K562 (cell line): ENCODE results near the gene PRTN3. TPM values are rescaled to one million over a fixed set of nuclear protein-coding genes. Genes with fewer than 3 reads are reported as not detected.

Source experiments
- ATAC-seq: fragments of 200-7000 bp; cut with Tn5 transposase; 3 replicates; pipeline ENCODE4 v1.9.1; 2020; ENCODE audit warnings: moderate library complexity
- BruUV-seq: library from RNA; stranded (reverse); fragments of 400-500 nt; replicated peaks from 2 replicates; lab custom pipeline; 2021; lab: Mats Ljungman, UMichigan
- CTCF ChIA-PET: fragments of 300-600 bp; formaldehyde crosslinking; extraction: SDS; loops from one replicate; lab custom pipeline; 2021; ENCODE audit warnings: low intra/inter-chr PET ratio; lab: Yijun Ruan, JAX
- POLR2A ChIA-PET: fragments of 300-600, 350-650 bp; sonication (Branson Sonifier 250); formaldehyde crosslinking; extraction: SDS; loops from one replicate; lab custom pipeline; 2021; ENCODE audit warnings: antibody characterized with exemption, inconsistent platforms; lab: Yijun Ruan, JAX
- DNase-seq, 4 experiments: peaks; one replicate each; pipeline versions ENCODE4 v3.0.0 to v3.0.0-alpha.2; 2011 to 2018; ENCODE audit warnings: low spot score in 3 of 4, mixed read lengths in 3 of 4; ENCODE audit errors: extremely low read depth in 1 of 4
- FAIRE-seq: peaks from 2 replicates; lab custom pipeline; 2011; peaks lifted over from hg19 to GRCh38; lab: Jason Lieb, UNC
- H2AFZ ChIP-seq: 2 replicates; pipeline ENCODE4 v1.6.0; 2011; ENCODE audit warnings: low read depth, low read length, control low read depth, inconsistent platforms
- H3K27ac ChIP-seq: fragments of 200-600 bp; 3 replicates; pipeline ENCODE4 v1.8.0; 2011; ENCODE audit warnings: low read depth, mild to moderate bottlenecking, control low read depth, inconsistent platforms, low read length, moderate library complexity, mixed read lengths; ENCODE audit errors: extremely low read depth
- H3K27me3 ChIP-seq, 2 experiments: fragments of 300-600 bp in 1 of 2; 2 replicates in 1 of 2; 3 replicates in 1 of 2; pipeline versions ENCODE4 v1.6.0 to v1.8.0; 2011; ENCODE audit warnings: inconsistent platforms in 2 of 2, low read length in 2 of 2, mild to moderate bottlenecking in 1 of 2, mixed read lengths in 1 of 2, moderate library complexity in 1 of 2; ENCODE audit not compliant: control insufficient read depth in 2 of 2, insufficient read depth in 2 of 2
- H3K36me3 ChIP-seq: fragments of 300-600 bp; 3 replicates; pipeline ENCODE4 v1.8.0; 2011; ENCODE audit warnings: mild to moderate bottlenecking, low read length, inconsistent platforms; ENCODE audit not compliant: control insufficient read depth, insufficient read depth
- H3K4me1 ChIP-seq, 2 experiments: fragments of 200-600 bp in 1 of 2; replicated peaks in 1 of 2; 2 replicates in 1 of 2; 3 replicates in 1 of 2; pipeline versions ENCODE4 v1.5.1 to v1.8.0; 2011; ENCODE audit warnings: inconsistent platforms in 2 of 2, low read length in 2 of 2, mild to moderate bottlenecking in 1 of 2, mixed read lengths in 1 of 2, moderate library complexity in 1 of 2; ENCODE audit not compliant: control insufficient read depth in 2 of 2, insufficient read depth in 2 of 2
- H3K4me2 ChIP-seq: 2 replicates; pipeline ENCODE4 v1.6.1; 2011; ENCODE audit warnings: low read length, control low read depth, inconsistent platforms, mixed read lengths; ENCODE audit not compliant: insufficient read depth
- H3K4me3 ChIP-seq: fragments of 200-600 bp; sonication (generic), shearing (Covaris generic); 2 replicates; pipeline ENCODE4 v1.5.1; 2016; ENCODE audit warnings: control low read depth, inconsistent platforms
- H3K79me2 ChIP-seq: fragments of 200-600 bp; 3 replicates; pipeline ENCODE4 v1.8.0; 2011; ENCODE audit warnings: low read length, inconsistent platforms; ENCODE audit not compliant: control insufficient read depth, insufficient read depth
- H3K9ac ChIP-seq, 2 experiments: 2 replicates each; pipeline versions ENCODE4 v1.6.0 to v1.6.1; 2011; ENCODE audit warnings: low read depth in 2 of 2, low read length in 2 of 2, control low read depth in 1 of 2, inconsistent platforms in 1 of 2, mild to moderate bottlenecking in 1 of 2, mixed read lengths in 1 of 2; ENCODE audit not compliant: insufficient read depth in 1 of 2
- H3K9me1 ChIP-seq: one replicate; pipeline ENCODE4 v1.6.0; 2011; ENCODE audit warnings: inconsistent platforms, mild to moderate bottlenecking, low read length, moderate library complexity; ENCODE audit not compliant: control insufficient read depth, insufficient read depth
- H3K9me3 ChIP-seq: replicated peaks from 2 replicates; pipeline ENCODE4 v1.5.1; 2011; ENCODE audit warnings: low read depth, low read length, inconsistent platforms; ENCODE audit not compliant: control insufficient read depth, insufficient read depth
- H4K20me1 ChIP-seq: replicated peaks from 2 replicates; pipeline ENCODE4 v1.6.1; 2011; ENCODE audit warnings: low read length, inconsistent platforms, mixed read lengths; ENCODE audit not compliant: control insufficient read depth, insufficient read depth
- ATF4 ChIP-seq: fragments of 450-650 bp; formaldehyde crosslinking; IDR thresholded peaks from 2 replicates; pipeline ENCODE4 v1.4.0; 2022; ENCODE audit warnings: mild to moderate bottlenecking, moderate library complexity
- BRCA1 ChIP-seq, 2 experiments: fragments of 450-650 bp in 1 of 2; sonication (generic) in 1 of 2; formaldehyde crosslinking in 1 of 2; IDR thresholded peaks; 2 replicates each; pipeline versions ENCODE4 v1.5.0 to v1.6.1; 2017 to 2020; ENCODE audit warnings: mild to moderate bottlenecking in 1 of 2, missing genetic modification reagents in 1 of 2
- CHD1 ChIP-seq: fragments of 200-600 bp; sonication (generic); IDR thresholded peaks from one replicate; pipeline ENCODE4 v1.6.1; 2012; ENCODE audit warnings: mild to moderate bottlenecking, moderate library complexity, low read length, inconsistent platforms
- CREB1 ChIP-seq, 2 experiments: sonication (generic) in 1 of 2; formaldehyde crosslinking in 1 of 2; IDR thresholded peaks; 2 replicates each; pipeline versions ENCODE4 v1.6.1 to v1.8.0; 2012 to 2022; ENCODE audit warnings: inconsistent platforms in 1 of 2, mild to moderate bottlenecking in 1 of 2, missing genetic modification reagents in 1 of 2, moderate library complexity in 1 of 2
- E2F1 ChIP-seq: sonication (generic); formaldehyde crosslinking; IDR thresholded peaks from 2 replicates; pipeline ENCODE4 v1.8.1; 2023; ENCODE audit warnings: mild to moderate bottlenecking, missing genetic modification reagents, moderate library complexity
- E4F1 ChIP-seq: fragments of 250-450 bp; sonication (Bioruptor Pico); IDR thresholded peaks from 2 replicates; pipeline ENCODE4 v1.5.0; 2021; ENCODE audit warnings: mild to moderate bottlenecking, borderline replicate concordance
- FIP1L1 ChIP-seq: fragments of 200-400 bp; formaldehyde crosslinking; IDR thresholded peaks from 2 replicates; pipeline ENCODE4 v1.6.1; 2018; ENCODE audit warnings: mild to moderate bottlenecking, low read depth, low read length; ENCODE audit not compliant: poor library complexity, severe bottlenecking
- KHSRP ChIP-seq: fragments of 450-650 bp; IDR thresholded peaks from 2 replicates; pipeline ENCODE4 v1.6.1; 2017
- MBD2 ChIP-seq: sonication (generic); IDR thresholded peaks from 2 replicates; pipeline ENCODE4 v1.6.1; 2016; ENCODE audit warnings: low read depth, borderline replicate concordance
- MED1 ChIP-seq: sonication (generic); formaldehyde crosslinking; IDR thresholded peaks from 2 replicates; pipeline ENCODE4 v1.8.1; 2023; ENCODE audit warnings: missing genetic modification reagents, borderline replicate concordance
- PML ChIP-seq: IDR thresholded peaks from 2 replicates; pipeline ENCODE4 v1.6.1; 2012; ENCODE audit warnings: low read length, inconsistent platforms
- POLR2A ChIP-seq: fragments of 450-650 bp; conservative IDR thresholded peaks from 2 replicates; pipeline ENCODE4 v1.6.1; 2016
- SUPT5H ChIP-seq: fragments of 450-650 bp; IDR thresholded peaks from 2 replicates; pipeline ENCODE4 v1.6.1; 2016
- ZNF23 ChIP-seq: fragments of 250-450 bp; sonication (Bioruptor Pico); IDR thresholded peaks from 2 replicates; pipeline ENCODE4 v1.4.0; 2020; ENCODE audit warnings: mild to moderate bottlenecking
- WGBS: fragments of 100-300 bp; shearing (Covaris generic); methylation state at CpG from one replicate; pipeline ENCODE4 v1.1.6; 2016; ENCODE audit warnings: low coverage, mixed read lengths; ENCODE audit not compliant: insufficient coverage; ENCODE audit errors: missing lambda C conversion rate; 5-methylcytosine and 5-hydroxymethylcytosine counted together
- in situ Hi-C: fragments of 300-500 bp; cut with MboI; formaldehyde crosslinking; loops from 4 replicates; pipeline ENCODE4 v1.15.0; 2018; ENCODE audit warnings: inconsistent platforms, mixed read lengths
- intact Hi-C: fragments of 100-400 bp; cut with micrococcal nuclease; formaldehyde crosslinking; loops from 2 replicates; pipeline ENCODE4 v1.14.2; 2022
- polyA plus RNA-seq, 8 experiments: library from polyadenylated mRNA; depleted of rRNA in 4 of 8; stranded (reverse) in 5 of 8; unstranded in 3 of 8; fragments of >200 nt; fragmentation: Nextera tagmentation in 2 of 8; fragmentation: Illumina TruSeq in 1 of 8; extraction: Ambion mirVana in 2 of 8; extraction: Trizol in 1 of 8; gene quantifications; 2 replicates each; pipeline versions ENCODE4 v1.2.1 to v1.2.3, GENCODE V29; 2011 to 2014; ENCODE audit warnings: inconsistent platforms in 1 of 8, missing spikeins in 1 of 8
- total RNA-seq, 7 experiments: library from RNA; depleted of rRNA in 6 of 7; stranded (reverse); fragments of >200 nt in 6 of 7; fragmentation: Illumina TruSeq in 2 of 7; extraction: Trizol in 2 of 7; gene quantifications; 2 replicates each; pipeline versions ENCODE4 v1.2.1 to v1.2.3, GENCODE V29; 2011 to 2021; ENCODE audit warnings: low replicate concordance in 1 of 7

Gene PRTN3
- total and polyA plus RNA-seq, 9 of the 15 experiments (the other 6 are each of a cell fraction or from before 2014, with no cell fraction given) = 0.14 to 0.86 (median 0.43) TPM; not detected in 3

GRCh38 chr19:798415-799075, 42.3 kb upstream of the PRTN3 start:
- CTCF ChIA-PET = interaction anchor here (0.6 to 1.1 kb wide), 2 partner anchors 27 to 126 kb away, joined by 3 to 4 read pairs; no protein-coding TSS in a partner anchor
- Histone ChIP-seq H3K27me3 (no peaks in the 10 kb centered on the region), H3K9me3 (peaks cover 3% of the 10 kb centered on the region; the same call in 1 of the 2 replicates), H3K9ac (peak overlapping the region; percentile 98 to 99), H3K4me3 (peak overlapping the region; percentile 99), H3K9me1 (peaks cover 16% of the 10 kb centered on the region), H3K4me1 (peaks cover 24 to 82% of the 10 kb centered on the region in 2 experiments), H2AFZ (no peak overlapping the region), H3K79me2 (peaks cover 73% of the 10 kb centered on the region), H3K36me3 (peaks cover 55% of the 10 kb centered on the region), H3K27ac (peak overlapping the region; percentile 98), H3K4me2 (peak overlapping the region; percentile 85), H4K20me1 (peaks cover 55% of the 10 kb centered on the region)
- POLR2A ChIA-PET = interaction anchor here (0.6 to 2.4 kb wide), 14 partner anchors 10 to 343 kb away, joined by 3 to 20 read pairs (median 4); no protein-coding TSS in a partner anchor
- intact Hi-C loops (loop anchor here (1.0 kb wide), 1 partner anchor 27 kb away; no protein-coding TSS in a partner anchor), in situ Hi-C loops (no loop called here)
- BruUV-seq = no TSS peak
- DNase-seq (peak in 2 of 4 experiments; percentile 36 to 39), FAIRE-seq (no peak), ATAC-seq (peak; percentile 2)
- under 1% methylated on average over 36 of the region's 44 CpGs for WGBS
- TF ChIP-seq CREB1 (IDR thresholded peaks at IDR 0.05) = no peak
- no peak for TF ChIP-seq CREB1 (CRISPR knock-in tag; IDR thresholded peaks at IDR 0.05)
- peak; percentile 47; the same call in 1 of the 2 replicates for TF ChIP-seq E2F1 (CRISPR knock-in tag)
- no peak for TF ChIP-seq ZNF23 (CRISPR knock-in tag)
- TF ChIP-seq BRCA1 (IDR thresholded peaks at IDR 0.05) = no peak
- TF ChIP-seq BRCA1 (CRISPR knock-in tag; IDR thresholded peaks at IDR 0.05) = 0 out of 2 replicates have a peak, but pooled peaks have one; percentile 67
- TF ChIP-seq MBD2 = no peak
- TF ChIP-seq FIP1L1 = peak; percentile 47
- TF ChIP-seq POLR2A = 0 out of 2 replicates have a peak, but pooled peaks have one; percentile 23
- no peak for TF ChIP-seq MED1 (CRISPR knock-in tag)
- TF ChIP-seq E4F1 (CRISPR knock-in tag) = no peak
- peak; percentile 34; the same call in 1 of the 2 replicates for TF ChIP-seq SUPT5H
- TF ChIP-seq KHSRP = no peak
- 0 out of 2 replicates have a peak, but pooled peaks have one; percentile 31 for TF ChIP-seq PML
- no peak for TF ChIP-seq ATF4
- TF ChIP-seq CHD1 = peak; percentile 87
